PFSK-1 (cell line): ENCODE measurements around the gene ACKR3.

Experiments used
- POLR2AphosphoS5 ChIP-seq: IDR thresholded peaks from 2 replicates; pipeline ENCODE4 v1.6.1; 2012; ENCODE audit warnings: low read depth, mild to moderate bottlenecking, control low read depth, low read length, moderate library complexity
- REST ChIP-seq, 2 experiments: IDR thresholded peaks; 2 replicates each; pipeline versions ENCODE4 v1.6.1 to v1.8.0; 2011 to 2012; ENCODE audit warnings: low read depth in 2 of 2, low read length in 2 of 2, control low read depth in 1 of 2, inconsistent platforms in 1 of 2, mild to moderate bottlenecking in 1 of 2, moderate library complexity in 1 of 2; ENCODE audit not compliant: insufficient read depth in 1 of 2

- TF ChIP-seq POLR2AphosphoS5 (no peak), REST (IDR thresholded peaks at IDR 0.05; ENCODE audit: insufficient read depth in 1 of 2, low read depth in 2 of 2, low read length in 2 of 2) (no peak)
These were observed 38.4 kb upstream of the ACKR3 start for GRCh38 chr2:236531195-236531594.
